IPS-11a (cell line): ENCODE measurements around the gene SERPINE3.

ENCODE experiments used
- H3K4me3 ChIP-seq: one replicate; pipeline ENCODE4 v1.5.1; 2013; ENCODE audit warnings: low read depth, low read length, control low read depth

Gene SERPINE3

DNA sequence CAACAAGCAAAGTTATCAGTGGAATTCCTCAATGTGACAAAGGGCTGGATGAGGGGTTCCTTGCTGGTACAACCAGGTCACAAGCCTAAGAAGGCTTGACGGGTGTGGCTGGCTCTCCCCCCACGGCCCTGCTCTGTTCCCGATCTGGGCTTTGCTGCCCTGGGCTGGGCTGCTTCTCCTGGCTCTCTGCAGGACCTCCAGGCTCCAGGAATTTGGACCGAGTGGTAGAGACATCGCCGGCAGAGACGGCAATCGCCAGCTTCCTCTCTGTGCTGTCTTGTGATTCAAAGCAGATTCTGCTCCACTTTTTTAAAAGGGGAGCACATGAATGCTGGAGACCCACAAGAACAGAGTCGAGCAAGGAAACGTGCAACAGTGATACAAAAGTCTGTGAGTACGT is at the start of gene SERPINE3:
TSS of gene SERPINE3 (plus strand) at position 338 of the 400 bp plus-strand sequence. CDS start 1,401 bp downstream, outside the sequence.
- no peak within 1 kb of the TSS for H3K4me3 ChIP-seq

DNA sequence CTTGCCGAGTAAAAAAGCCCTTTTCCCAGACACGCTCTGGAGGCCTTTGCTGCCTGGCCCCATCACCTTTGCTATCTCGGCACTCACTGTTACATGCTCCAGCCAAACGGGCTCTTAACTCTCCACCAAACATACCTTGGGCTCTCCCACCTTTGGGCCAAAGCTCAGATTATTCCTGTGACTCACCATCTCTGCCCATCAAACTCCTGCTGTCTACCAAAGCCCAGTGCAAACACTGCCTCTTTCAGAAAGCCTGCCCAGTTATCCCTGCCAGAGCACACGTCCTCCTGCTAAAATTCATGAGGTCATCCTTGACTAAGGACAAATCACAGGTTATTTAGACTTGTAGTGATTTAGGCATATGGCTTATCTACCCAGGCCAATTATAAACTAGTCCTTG is 48.1 kb upstream of the SERPINE3 start:
- H3K4me3 ChIP-seq = no peak overlapping the region

GRCh38 chr13:51292000-51292565 is 47.4 kb upstream of the SERPINE3 start:
- no peak overlapping the region for H3K4me3 ChIP-seq

DNA sequence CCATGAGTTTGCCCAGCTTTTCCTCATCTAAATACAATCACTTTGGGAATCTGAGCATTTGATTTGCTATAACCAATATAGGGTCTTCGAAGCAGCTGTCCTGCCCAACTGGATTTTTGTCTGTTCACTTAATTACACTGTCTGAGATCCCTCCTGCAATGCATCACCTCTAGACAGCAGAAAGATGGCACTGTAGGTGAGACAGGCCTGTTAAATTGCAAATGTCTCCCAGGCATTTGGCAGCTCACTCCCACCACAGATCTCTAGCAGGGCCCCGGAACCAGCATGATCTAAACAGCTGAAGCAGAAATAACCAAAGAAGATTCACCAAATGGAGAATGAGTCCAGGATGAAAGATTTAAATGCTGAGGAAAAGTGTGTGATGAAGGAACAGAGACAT is 41.9 kb upstream of the SERPINE3 start:
- H3K4me3 ChIP-seq = no peak overlapping the region

DNA sequence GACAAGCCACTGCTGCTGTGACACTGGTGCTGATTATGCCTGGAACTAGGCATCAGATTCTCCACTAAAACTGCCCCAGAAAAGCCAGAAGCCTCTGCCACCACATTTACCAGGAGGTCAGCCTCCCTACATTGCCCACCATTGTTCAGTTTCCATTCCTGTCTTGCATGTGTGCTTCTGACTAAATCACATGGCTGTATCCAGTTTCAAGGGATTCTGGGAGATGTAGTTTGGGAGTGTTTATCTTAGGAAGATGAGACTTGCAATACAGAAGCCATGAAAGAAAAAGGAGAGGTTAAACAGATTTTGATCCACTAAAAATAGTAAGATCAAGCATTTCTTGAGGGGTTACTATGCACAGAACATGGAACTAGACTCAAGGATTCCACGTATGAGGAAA is 40.7 kb upstream of the SERPINE3 start:
- no peak overlapping the region for H3K4me3 ChIP-seq

DNA sequence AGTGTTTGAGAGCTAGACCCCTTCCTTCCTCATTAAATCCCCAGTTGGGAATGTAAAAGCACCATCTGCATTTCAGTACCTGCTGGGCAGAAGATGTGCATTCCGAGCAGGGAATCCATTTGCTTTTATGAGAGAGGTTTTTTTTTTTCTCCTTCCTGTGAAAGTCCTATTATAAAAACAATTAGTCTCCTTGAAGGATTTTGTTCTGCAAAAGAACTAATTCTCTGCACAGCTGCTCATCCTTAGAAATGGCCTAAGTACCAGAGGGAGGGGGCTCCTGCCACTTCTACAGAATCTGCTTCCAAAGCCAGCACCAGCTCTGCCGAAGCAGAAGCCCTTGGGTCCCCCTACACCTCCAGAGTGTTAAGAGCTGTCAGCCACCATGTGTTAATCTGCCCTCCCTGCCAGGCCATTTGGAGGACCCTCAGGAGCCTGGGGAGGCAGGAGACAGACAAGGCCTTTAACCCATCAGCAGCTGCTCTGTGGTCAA is 36.4 kb upstream of the SERPINE3 start:
- no peak overlapping the region for H3K4me3 ChIP-seq

GRCh38 chr13:51303882-51304281 is 35.6 kb upstream of the SERPINE3 start:
- no peak overlapping the region for H3K4me3 ChIP-seq

DNA sequence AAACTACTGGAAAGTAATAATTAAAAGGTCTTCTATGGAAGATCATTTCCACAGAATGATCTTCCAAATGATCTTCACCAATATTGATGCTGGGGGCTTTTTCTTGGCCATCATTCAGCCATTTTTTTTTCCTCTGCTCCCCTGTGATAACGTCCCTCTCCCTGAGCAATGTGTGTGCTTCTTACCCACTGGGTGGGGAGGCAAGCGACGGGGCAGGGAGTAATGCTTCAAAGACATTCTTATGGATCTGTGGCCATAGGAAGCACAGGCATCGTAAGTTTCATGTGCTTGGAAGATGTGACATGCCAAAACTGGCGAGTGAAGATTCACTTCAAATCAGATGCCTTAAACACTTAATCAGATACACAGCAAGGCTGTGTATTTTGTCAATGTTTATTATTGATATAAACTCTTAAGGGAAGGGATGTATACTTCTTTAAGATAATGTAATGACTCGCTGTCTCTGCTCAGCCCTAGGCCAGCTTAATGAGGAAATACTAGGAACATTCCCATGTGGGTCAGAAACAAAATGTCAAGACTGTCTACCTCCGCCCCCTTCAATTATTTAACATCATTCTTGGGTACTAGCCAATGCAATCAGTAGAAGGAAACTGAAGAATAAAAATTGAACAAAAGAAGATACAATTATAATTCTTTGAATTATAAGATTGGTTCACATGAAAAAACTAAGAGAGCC is 34.1 kb upstream of the SERPINE3 start:
- no peak overlapping the region for H3K4me3 ChIP-seq

- no peak overlapping the region for H3K4me3 ChIP-seq
Measured at GRCh38 chr13:51308781-51309180, 30.7 kb upstream of the SERPINE3 start.

- H3K4me3 ChIP-seq = no peak overlapping the region
Measured at GRCh38 chr13:51311231-51311630, 28.3 kb upstream of the SERPINE3 start.

DNA sequence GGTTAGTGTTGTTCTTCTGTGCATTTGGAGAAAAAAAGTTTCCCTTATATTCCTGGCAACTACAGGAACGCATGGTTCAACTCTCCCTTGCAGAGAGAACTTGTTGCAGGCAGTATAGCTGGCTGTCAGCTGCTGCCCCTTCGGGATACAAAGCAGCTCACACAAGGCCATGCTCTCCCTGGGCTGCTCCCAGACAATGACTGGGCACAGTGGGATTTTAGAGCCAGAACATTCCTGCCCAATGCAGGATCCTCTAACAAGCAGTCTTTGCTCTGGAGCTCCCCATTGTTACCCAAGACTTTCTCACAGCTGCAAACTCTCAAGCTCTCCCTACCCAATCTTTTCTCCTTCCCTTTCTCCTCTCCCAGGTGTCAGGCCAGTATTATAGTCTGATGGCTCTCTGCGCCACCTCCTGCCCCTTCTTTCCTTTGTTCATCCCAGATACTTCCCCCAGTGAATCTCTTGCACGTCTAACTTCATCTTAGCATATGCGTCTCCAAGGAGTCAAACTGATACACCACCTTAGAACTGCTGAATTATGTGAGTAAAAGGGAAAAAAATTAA is 27.5 kb upstream of the SERPINE3 start:
- no peak overlapping the region for H3K4me3 ChIP-seq

GRCh38 chr13:51313619-51314018 is 25.9 kb upstream of the SERPINE3 start:
- no peak overlapping the region for H3K4me3 ChIP-seq

GRCh38 chr13:51317262-51317661 is 22.2 kb upstream of the SERPINE3 start:
- no peak overlapping the region for H3K4me3 ChIP-seq

DNA sequence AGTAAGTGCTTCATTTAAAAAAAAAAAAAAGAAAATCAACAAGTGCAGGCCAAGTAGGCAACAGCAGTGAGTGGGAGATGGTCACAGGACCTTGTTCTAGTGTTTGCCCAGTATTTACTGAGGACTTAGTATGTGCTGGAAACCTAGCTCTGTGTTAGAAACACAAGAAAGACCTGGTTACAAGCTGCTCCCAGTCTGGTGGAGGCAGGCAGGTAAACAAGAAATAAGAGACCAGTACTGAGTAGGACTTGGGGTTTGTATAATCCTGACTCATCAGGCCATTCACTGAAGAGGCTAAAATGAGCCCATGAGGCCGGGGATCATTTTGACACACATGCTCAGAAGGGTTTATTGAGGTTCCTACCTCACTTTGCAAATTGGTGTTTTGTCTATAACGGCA is 21.5 kb upstream of the SERPINE3 start:
- H3K4me3 ChIP-seq = no peak overlapping the region

DNA sequence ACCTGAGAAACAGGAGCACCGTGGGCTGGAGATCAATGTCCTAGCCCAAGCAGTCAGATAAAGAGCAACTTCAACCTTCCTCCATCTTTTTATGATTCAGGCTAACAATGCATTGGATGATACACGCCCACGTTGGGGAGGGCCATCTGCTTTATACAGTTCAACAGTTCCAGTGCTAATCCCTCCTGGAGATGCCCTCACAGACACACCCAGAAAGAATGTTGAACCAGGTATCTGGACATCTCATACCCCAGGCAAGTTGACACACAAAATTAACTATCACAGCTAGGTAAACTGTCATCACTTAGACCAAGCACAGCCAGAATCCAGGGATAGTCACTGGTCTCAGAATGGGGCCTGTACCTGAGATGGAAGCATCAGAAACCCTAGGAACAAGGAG is 20.6 kb upstream of the SERPINE3 start:
- H3K4me3 ChIP-seq = no peak overlapping the region

DNA sequence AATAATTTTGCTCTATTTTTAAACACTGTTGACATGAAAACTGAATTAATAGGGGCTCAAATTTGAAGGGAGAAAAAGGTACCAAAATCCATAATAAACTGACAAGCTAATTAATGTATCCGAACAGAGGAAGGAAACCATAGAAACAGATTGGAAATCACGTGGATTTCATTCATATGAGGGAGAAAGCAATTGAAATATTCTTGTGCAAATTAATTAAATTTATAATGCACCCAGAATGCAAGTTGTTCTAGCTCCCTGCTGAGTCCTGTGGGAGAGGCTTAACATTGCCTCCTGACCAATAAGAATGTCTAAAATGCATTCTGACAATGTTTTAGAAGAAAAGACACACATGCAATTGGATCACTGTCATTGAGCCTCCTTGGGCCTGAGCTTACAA is 17.7 kb upstream of the SERPINE3 start:
- H3K4me3 ChIP-seq = no peak overlapping the region

DNA sequence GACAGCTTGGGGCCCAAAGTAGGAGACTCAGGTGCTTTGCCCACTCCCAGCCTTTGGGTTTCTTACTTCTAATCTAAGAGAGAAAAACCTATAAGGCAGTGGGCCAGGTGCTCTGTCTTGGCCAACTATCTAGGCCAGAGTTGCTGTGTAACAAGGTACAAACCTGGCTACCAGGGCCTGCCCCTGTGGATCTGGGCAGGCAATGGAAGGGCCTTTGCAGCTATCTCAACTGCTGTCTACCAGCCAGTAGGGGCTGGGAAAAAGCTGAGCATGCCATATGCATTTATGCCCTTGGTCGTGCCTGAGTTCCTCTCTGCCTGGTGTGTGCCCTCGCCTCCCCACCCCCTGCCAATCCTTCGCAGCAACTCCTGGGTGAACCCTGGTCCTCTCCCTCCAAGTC is 16.7 kb upstream of the SERPINE3 start:
- H3K4me3 ChIP-seq = no peak overlapping the region

- no peak overlapping the region for H3K4me3 ChIP-seq
Measured at GRCh38 chr13:51323824-51324511, 15.5 kb upstream of the SERPINE3 start.

GRCh38 chr13:51324714-51325420 is 14.6 kb upstream of the SERPINE3 start:
- H3K4me3 ChIP-seq = no peak overlapping the region

GRCh38 chr13:51325837-51326236 is 13.7 kb upstream of the SERPINE3 start:
- no peak overlapping the region for H3K4me3 ChIP-seq

GRCh38 chr13:51326777-51327176 is 12.7 kb upstream of the SERPINE3 start:
- no peak overlapping the region for H3K4me3 ChIP-seq
